ENCODE measurements around the gene PNPLA3. TPM values are rescaled to one million over a fixed set of nuclear protein-coding genes. Genes with fewer than 3 reads are reported as not detected.

Gene PNPLA3
- total and polyA plus RNA-seq, 2 of the 4 experiments (the other 2 are of a cell fraction) = 3.6 to 7.5 TPM

- ATAC-seq (ENCODE audit: low read depth) = no peak
- 84% methylated on average over 5 of the region's 15 CpGs; no CpG with 5 or more reads in 1 of the 2 experiments for WGBS, 2 experiments (ENCODE audit: extremely low coverage in 2 of 2, insufficient read length in 1 of 2)
- Histone ChIP-seq H4K91ac (ENCODE audit: insufficient read depth, low read depth, low read length) (no peak overlapping the region), H2BK15ac (ENCODE audit: low read depth, low read length) (no peak overlapping the region), H2AFZ (replicated peaks; ENCODE audit: low read length, poor library complexity) (no peak overlapping the region), H3K23ac (ENCODE audit: low read depth, low read length) (no peak overlapping the region), H3K27ac (ENCODE audit: insufficient read depth, low read length) (no peak overlapping the region), H2AK9ac (replicated peaks; ENCODE audit: low read depth, low read length, poor library complexity) (no peak overlapping the region), H4K8ac (ENCODE audit: low read depth in 2 of 2, low read length in 2 of 2) (no peak overlapping the region), H3K9ac (ENCODE audit: low read depth, low read length) (no peak overlapping the region), H3K18ac (ENCODE audit: low read depth, low read length) (no peak overlapping the region), H3K4me3 (ENCODE audit: insufficient read depth, low read depth, low read length) (no peak overlapping the region), H3K9me1 (ENCODE audit: insufficient read depth, low read length) (no peaks in the 10 kb centered on the region), H2BK120ac (ENCODE audit: low read depth, low read length) (no peak overlapping the region), H4K20me1 (ENCODE audit: insufficient read depth, low read length) (no peaks in the 10 kb centered on the region), H3K9me3 (ENCODE audit: control insufficient read depth, insufficient read depth, low read length) (no peaks in the 10 kb centered on the region; the same call in 1 of the 2 replicates), H3K4me2 (ENCODE audit: low read depth, low read length) (no peak overlapping the region), H2AK5ac (ENCODE audit: low read depth, low read length) (no peak overlapping the region), H3K36me3 (ENCODE audit: control insufficient read depth, insufficient read depth, low read length) (no peaks in the 10 kb centered on the region), H2BK20ac (ENCODE audit: low read depth, low read length) (no peak overlapping the region), H3K79me1 (ENCODE audit: low read depth in 1 of 2, low read length in 2 of 2) (no peaks in the 10 kb centered on the region), H2BK5ac (ENCODE audit: low read depth, low read length, poor library complexity, severe bottlenecking) (no peak overlapping the region), H3K14ac (replicated peaks; ENCODE audit: low read depth, low read length) (no peak overlapping the region), H3K56ac (ENCODE audit: extremely low read depth, insufficient read depth, low read length) (no peak overlapping the region), H4K5ac (ENCODE audit: low read depth, low read length) (no peak overlapping the region), H3K4me1 (ENCODE audit: control insufficient read depth, insufficient read depth, low read length) (no peaks in the 10 kb centered on the region), H3K4ac (ENCODE audit: low read depth, low read length) (no peak overlapping the region), H3K27me3 (ENCODE audit: control insufficient read depth, insufficient read depth, low read length) (peaks cover 20% of the 10 kb centered on the region)
- dilution Hi-C loops (cut with HindIII; ENCODE audit: low sequenced_read_pairs, unreplicated experiment) (no loop called here), in situ Hi-C loops (cut with MboI; ENCODE audit: low sequenced_read_pairs) (no loop called here), intact Hi-C loops (cut with micrococcal nuclease) (loop anchor here (5.0 kb wide), 1 partner anchor 67 kb away; no protein-coding TSS in a partner anchor)
- ChIA-PET POLR2A (ENCODE audit: unreplicated experiment) (no interaction called here), CTCF (no interaction called here)
- BruUV-seq (replicated peaks) = no TSS peak
- no peak for DNase-seq
- no peak for TF ChIP-seq MAFK (IDR thresholded peaks at IDR 0.05; ENCODE audit: low read depth, low read length)
- TF ChIP-seq SMC3 (IDR thresholded peaks at IDR 0.05; ENCODE audit: low read depth, low read length) = no peak
- no peak for TF ChIP-seq FOS (IDR thresholded peaks at IDR 0.05; ENCODE audit: low read depth, low read length)
- TF ChIP-seq CEBPB (IDR thresholded peaks at IDR 0.05; ENCODE audit: low read depth, low read length) = no peak
- TF ChIP-seq POLR2A (IDR thresholded peaks at IDR 0.05; ENCODE audit: low read depth, low read length) = no peak
- no peak for TF ChIP-seq BHLHE40 (IDR thresholded peaks at IDR 0.05; ENCODE audit: low read depth, low read length)
- no peak for TF ChIP-seq CHD1 (IDR thresholded peaks at IDR 0.05; ENCODE audit: low read depth, low read length)
- no peak for TF ChIP-seq CTCF (conservative IDR thresholded peaks at IDR 0.05; ENCODE audit: low read depth, low read length)
- no peak for TF ChIP-seq MXI1 (IDR thresholded peaks at IDR 0.05; ENCODE audit: borderline replicate concordance, low read depth, low read length)
- TF ChIP-seq, protein P1, sequence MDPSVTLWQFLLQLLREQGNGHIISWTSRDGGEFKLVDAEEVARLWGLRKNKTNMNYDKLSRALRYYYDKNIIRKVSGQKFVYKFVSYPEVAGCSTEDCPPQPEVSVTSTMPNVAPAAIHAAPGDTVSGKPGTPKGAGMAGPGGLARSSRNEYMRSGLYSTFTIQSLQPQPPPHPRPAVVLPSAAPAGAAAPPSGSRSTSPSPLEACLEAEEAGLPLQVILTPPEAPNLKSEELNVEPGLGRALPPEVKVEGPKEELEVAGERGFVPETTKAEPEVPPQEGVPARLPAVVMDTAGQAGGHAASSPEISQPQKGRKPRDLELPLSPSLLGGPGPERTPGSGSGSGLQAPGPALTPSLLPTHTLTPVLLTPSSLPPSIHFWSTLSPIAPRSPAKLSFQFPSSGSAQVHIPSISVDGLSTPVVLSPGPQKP (IDR thresholded peaks at IDR 0.05; ENCODE audit: borderline replicate concordance, low read depth, low read length) = no peak
- TF ChIP-seq, protein P2, sequence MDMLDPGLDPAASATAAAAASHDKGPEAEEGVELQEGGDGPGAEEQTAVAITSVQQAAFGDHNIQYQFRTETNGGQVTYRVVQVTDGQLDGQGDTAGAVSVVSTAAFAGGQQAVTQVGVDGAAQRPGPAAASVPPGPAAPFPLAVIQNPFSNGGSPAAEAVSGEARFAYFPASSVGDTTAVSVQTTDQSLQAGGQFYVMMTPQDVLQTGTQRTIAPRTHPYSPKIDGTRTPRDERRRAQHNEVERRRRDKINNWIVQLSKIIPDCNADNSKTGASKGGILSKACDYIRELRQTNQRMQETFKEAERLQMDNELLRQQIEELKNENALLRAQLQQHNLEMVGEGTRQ (IDR thresholded peaks at IDR 0.05; ENCODE audit: low read depth, low read length) = no peak
Observed at GRCh38 chr22:43880541-43880991, 43.0 kb upstream of the PNPLA3 start.
